T-helper 2 cell treated with Interferon-gamma antibody and Interleukin-4, amounts not matched to agents 5 μg/mL and 100 μg/mL, for 36 hours (primary cell): Measurements from ENCODE around the gene IFI27L1.
"Not testable (repeated sequence)": the region's sequence is repeated elsewhere in the genome, so short reads cannot be mapped to it uniquely, and the experiment has no call there.

Experiments
- DNase-seq: peaks from one replicate; pipeline ENCODE4 v3.0.0; 2021; ENCODE audit warnings: low spot score
- H3K27ac Mint-ChIP-seq: one replicate; pipeline ENCODE4 v1.8.0; 2021; ENCODE audit warnings: mild to moderate bottlenecking, mixed read lengths
- H3K27me3 Mint-ChIP-seq: one replicate; pipeline ENCODE4 v1.8.0; 2021; ENCODE audit warnings: low read depth, mixed read lengths
- H3K36me3 Mint-ChIP-seq: one replicate; pipeline ENCODE4 v1.8.0; 2021; ENCODE audit warnings: low read depth, mixed read lengths
- H3K4me1 Mint-ChIP-seq: one replicate; pipeline ENCODE4 v1.8.0; 2021; ENCODE audit warnings: low read depth, mixed read lengths
- H3K4me3 Mint-ChIP-seq: one replicate; pipeline ENCODE4 v1.8.0; 2022; ENCODE audit warnings: mild to moderate bottlenecking, moderate library complexity, mixed read lengths
- H3K9me3 Mint-ChIP-seq: one replicate; pipeline ENCODE4 v1.8.0; 2021; ENCODE audit warnings: mixed read lengths

Gene IFI27L1

GRCh38 chr14:94054401-94054800 is 26.7 kb upstream of the IFI27L1 start:
- Mint-ChIP-seq H3K27me3 (no peaks in the 10 kb centered on the region), H3K36me3 (peaks cover 78% of the 10 kb centered on the region), H3K4me1 (peaks cover 53% of the 10 kb centered on the region), H3K9me3 (no peaks in the 10 kb centered on the region), H3K27ac (peak overlapping the region; percentile 50), H3K4me3 (no peak overlapping the region)
- no peak for DNase-seq

- no peaks in the 10 kb centered on the region for H3K27me3 Mint-ChIP-seq
- no peaks in the 10 kb centered on the region for H3K9me3 Mint-ChIP-seq
- H3K27ac Mint-ChIP-seq: no peak overlapping the region
- H3K36me3 Mint-ChIP-seq: peaks cover 76% of the 10 kb centered on the region
- no peak for DNase-seq
- no peak overlapping the region for H3K4me3 Mint-ChIP-seq
- peaks cover 53% of the 10 kb centered on the region for H3K4me1 Mint-ChIP-seq
These were observed 26.2 kb upstream of the IFI27L1 start for GRCh38 chr14:94054936-94055335.

- DNase-seq: peak; percentile 63
- H3K27ac Mint-ChIP-seq: peak overlapping the region; percentile 67
- H3K4me1 Mint-ChIP-seq: peaks cover 53% of the 10 kb centered on the region
- no peaks in the 10 kb centered on the region for H3K27me3 Mint-ChIP-seq
- H3K36me3 Mint-ChIP-seq: peaks cover 77% of the 10 kb centered on the region
- no peaks in the 10 kb centered on the region for H3K9me3 Mint-ChIP-seq
- peak overlapping the region; percentile 20 for H3K4me3 Mint-ChIP-seq
These were observed 24.4 kb upstream of the IFI27L1 start for GRCh38 chr14:94056579-94057308.

GRCh38 chr14:94058128-94058673 is 22.9 kb upstream of the IFI27L1 start:
- Mint-ChIP-seq H3K27ac (peak overlapping the region; percentile 10), H3K4me3 (no peak overlapping the region), H3K4me1 (peaks cover 45% of the 10 kb centered on the region)

GRCh38 chr14:94058674-94059138 is 22.4 kb upstream of the IFI27L1 start:
- DNase-seq: no peak
- Mint-ChIP-seq H3K4me3 (no peak overlapping the region), H3K27ac (no peak overlapping the region), H3K9me3 (no peaks in the 10 kb centered on the region), H3K27me3 (no peaks in the 10 kb centered on the region), H3K36me3 (peaks cover 75% of the 10 kb centered on the region), H3K4me1 (peaks cover 47% of the 10 kb centered on the region)

More at GRCh38 chr14:94058128-94058673, 22.9 kb upstream of the IFI27L1 start:
- Mint-ChIP-seq H3K27me3 (no peaks in the 10 kb centered on the region), H3K36me3 (peaks cover 73% of the 10 kb centered on the region), H3K9me3 (no peaks in the 10 kb centered on the region)
- DNase-seq: no peak

GRCh38 chr14:94059998-94060397 is 21.1 kb upstream of the IFI27L1 start:
- DNase-seq: no peak
- Mint-ChIP-seq H3K4me3 (no peak overlapping the region), H3K4me1 (peaks cover 41% of the 10 kb centered on the region), H3K36me3 (peaks cover 67% of the 10 kb centered on the region), H3K27me3 (no peaks in the 10 kb centered on the region), H3K27ac (no peak overlapping the region), H3K9me3 (no peaks in the 10 kb centered on the region)

GRCh38 chr14:94062344-94062940 is 18.7 kb upstream of the IFI27L1 start:
- Mint-ChIP-seq H3K27ac (no peak overlapping the region), H3K4me1 (peaks cover 33% of the 10 kb centered on the region)

GRCh38 chr14:94066089-94066676 is 14.9 kb upstream of the IFI27L1 start:
- H3K36me3 Mint-ChIP-seq: peaks cover 77% of the 10 kb centered on the region
- H3K9me3 Mint-ChIP-seq: peaks cover 41% of the 10 kb centered on the region
- no peak overlapping the region for H3K27ac Mint-ChIP-seq
- DNase-seq: no peak
- no peak overlapping the region for H3K4me3 Mint-ChIP-seq
- H3K4me1 Mint-ChIP-seq: peaks cover 33% of the 10 kb centered on the region
- H3K27me3 Mint-ChIP-seq: no peaks in the 10 kb centered on the region

More at GRCh38 chr14:94062344-94062940, 18.7 kb upstream of the IFI27L1 start:
- H3K4me3 Mint-ChIP-seq: no peak overlapping the region
- peaks cover 8% of the 10 kb centered on the region for H3K9me3 Mint-ChIP-seq
- peaks cover 66% of the 10 kb centered on the region for H3K36me3 Mint-ChIP-seq
- no peak for DNase-seq
- H3K27me3 Mint-ChIP-seq: no peaks in the 10 kb centered on the region

- Mint-ChIP-seq H3K4me1 (peaks cover 17% of the 10 kb centered on the region), H3K36me3 (peaks cover 86% of the 10 kb centered on the region), H3K9me3 (peaks cover 64% of the 10 kb centered on the region)
- not testable (repeated sequence) for H3K27ac Mint-ChIP-seq, H3K27me3 Mint-ChIP-seq, DNase-seq, H3K4me3 Mint-ChIP-seq
These were observed 9.0 kb upstream of the IFI27L1 start for GRCh38 chr14:94072076-94072475.

GRCh38 chr14:94074534-94074933 is 6.6 kb upstream of the IFI27L1 start:
- no peaks in the 10 kb centered on the region for H3K27me3 Mint-ChIP-seq
- peaks cover 23% of the 10 kb centered on the region for H3K4me1 Mint-ChIP-seq
- H3K36me3 Mint-ChIP-seq: peaks cover 82% of the 10 kb centered on the region
- H3K27ac Mint-ChIP-seq: no peak overlapping the region
- no peak for DNase-seq
- peaks cover 41% of the 10 kb centered on the region for H3K9me3 Mint-ChIP-seq
- no peak overlapping the region for H3K4me3 Mint-ChIP-seq

- Mint-ChIP-seq H3K27ac (no peak overlapping the region), H3K27me3 (no peaks in the 10 kb centered on the region), H3K9me3 (peaks cover 39% of the 10 kb centered on the region), H3K4me3 (no peak overlapping the region), H3K4me1 (peaks cover 27% of the 10 kb centered on the region), H3K36me3 (peaks cover 81% of the 10 kb centered on the region)
- no peak for DNase-seq
These were observed 6.1 kb upstream of the IFI27L1 start for GRCh38 chr14:94075008-94075407.

- peak overlapping the region; percentile 97 for H3K4me3 Mint-ChIP-seq
- H3K9me3 Mint-ChIP-seq: peaks cover 21% of the 10 kb centered on the region
- no peak for DNase-seq
- H3K36me3 Mint-ChIP-seq: peaks cover 62% of the 10 kb centered on the region
- no peaks in the 10 kb centered on the region for H3K27me3 Mint-ChIP-seq
- H3K4me1 Mint-ChIP-seq: peaks cover 39% of the 10 kb centered on the region
- peak overlapping the region; percentile 5 for H3K27ac Mint-ChIP-seq
These were observed 3.8 kb upstream of the IFI27L1 start for GRCh38 chr14:94077111-94077821.

- Mint-ChIP-seq H3K27me3 (no peaks in the 10 kb centered on the region), H3K9me3 (peaks cover 19% of the 10 kb centered on the region), H3K27ac (peak overlapping the region; percentile 5), H3K36me3 (peaks cover 60% of the 10 kb centered on the region), H3K4me1 (peaks cover 42% of the 10 kb centered on the region), H3K4me3 (peak overlapping the region; percentile 97)
- DNase-seq: no peak
These were observed 3.3 kb upstream of the IFI27L1 start for GRCh38 chr14:94077823-94078222.
